ENCODE results near the gene BCL7A.
"Not testable (repeated sequence)": the region's sequence is repeated elsewhere in the genome, so short reads cannot be mapped to it uniquely, and the experiment has no call there.

Gene BCL7A

DNA sequence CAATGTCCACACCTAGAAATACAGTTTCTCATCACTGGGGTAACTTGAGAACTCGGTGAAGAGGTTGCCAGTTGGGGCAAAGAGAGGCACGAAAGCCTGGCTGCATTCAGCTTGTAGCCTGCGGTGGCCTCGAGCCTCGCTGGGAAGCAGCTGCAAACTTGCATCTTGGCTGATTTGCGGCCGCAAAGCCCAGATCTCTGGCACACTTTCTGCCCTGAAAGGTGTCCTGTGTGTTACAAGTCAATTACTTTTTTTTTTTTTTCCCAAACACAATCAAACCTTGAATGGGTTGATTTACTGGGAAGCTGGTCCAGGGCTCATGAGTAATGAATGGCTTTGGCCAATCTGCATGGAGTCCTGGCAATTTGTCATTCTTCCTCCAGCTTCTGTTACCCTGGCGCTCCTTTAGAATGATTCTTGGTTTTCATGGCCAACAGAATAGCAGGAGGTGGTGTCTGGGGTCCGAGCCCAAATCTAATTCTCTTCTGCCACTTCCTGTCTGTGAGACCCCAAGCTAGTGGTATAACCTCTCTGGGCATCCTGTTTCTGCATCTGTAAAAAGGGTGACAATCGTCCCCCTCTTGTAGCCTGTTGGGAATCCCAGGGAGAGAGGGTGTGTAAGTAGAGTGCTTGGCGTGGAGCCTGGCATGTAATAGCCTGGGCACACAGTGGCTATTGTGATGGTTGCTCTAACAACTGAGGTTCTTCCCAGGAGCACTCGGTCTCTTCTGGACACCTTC lies 6.7 kb downstream of the BCL7A start:
- DNase-seq: no peak

DNA sequence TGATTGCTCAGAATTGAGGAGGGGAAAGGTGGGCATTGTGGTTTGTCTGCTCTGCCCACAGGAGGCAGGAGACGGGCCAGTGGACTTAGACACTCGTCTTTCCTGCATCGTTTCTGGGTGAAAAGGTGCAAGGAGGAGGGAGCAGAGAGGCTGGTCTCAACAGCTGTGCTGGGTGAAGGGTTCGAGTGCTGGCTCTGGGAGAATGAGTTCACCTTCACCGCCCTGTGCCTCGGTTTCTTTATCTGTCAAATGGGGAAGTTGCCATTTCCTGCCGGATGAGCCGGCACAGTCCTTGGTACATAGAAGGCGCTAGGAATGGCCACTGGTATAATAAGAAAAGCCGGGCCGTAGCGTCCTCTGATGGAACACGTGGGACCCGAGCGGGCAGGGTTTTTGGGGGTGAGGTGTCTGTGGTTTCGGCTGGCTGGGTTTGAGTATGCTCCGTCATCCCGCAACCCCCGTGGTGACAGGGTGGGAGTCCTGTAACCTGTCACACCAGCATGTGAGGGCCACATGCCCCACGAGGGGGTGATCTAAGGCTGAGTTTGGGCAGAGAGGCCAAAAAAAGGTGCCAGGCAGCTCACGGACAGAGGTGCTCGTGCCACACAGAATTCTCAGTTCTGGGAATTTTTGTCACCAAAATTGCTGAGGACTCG lies 7.3 kb downstream of the BCL7A start:
- DNase-seq: peak; percentile 24 to 25

DNA sequence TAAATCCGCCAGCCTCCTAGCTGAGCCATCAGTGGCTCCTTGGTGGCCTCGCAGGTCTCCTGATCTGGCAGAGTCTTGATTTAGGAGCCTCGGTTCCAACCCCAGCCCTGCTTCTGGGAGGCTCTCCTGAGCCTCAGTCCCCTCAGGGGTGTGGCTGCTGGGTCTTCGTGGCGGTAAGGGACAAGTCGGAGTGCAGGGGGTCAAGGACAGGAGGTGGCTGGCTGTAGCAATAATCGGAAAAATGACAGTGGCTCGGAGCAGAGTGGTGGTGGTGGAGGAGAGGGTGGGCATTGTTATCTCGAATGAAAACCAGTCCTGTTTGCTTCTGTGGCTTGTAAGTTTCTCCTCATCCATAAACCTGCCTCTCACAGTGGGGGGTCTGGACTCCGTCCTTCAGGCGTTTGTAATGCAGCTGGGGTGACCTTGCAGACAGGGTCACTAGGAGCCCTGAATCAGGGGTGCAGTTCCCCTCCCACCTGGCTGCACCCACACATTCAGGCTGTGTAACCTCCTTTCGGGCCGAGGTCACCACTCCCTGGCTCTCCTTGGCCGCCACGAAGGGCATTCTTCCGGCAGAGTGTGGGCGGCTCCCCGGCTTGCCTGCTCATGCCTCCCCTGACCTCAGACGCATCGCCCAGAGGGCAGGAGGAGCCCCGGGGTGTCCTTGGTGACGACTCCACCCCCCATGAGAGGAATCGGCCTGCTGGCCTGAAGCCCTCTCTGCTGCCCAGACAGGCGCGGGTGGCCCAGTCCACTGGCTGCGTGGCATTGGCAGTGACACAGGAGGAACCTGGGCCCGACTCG lies 8.1 kb downstream of the BCL7A start:
- no peak for DNase-seq

DNA sequence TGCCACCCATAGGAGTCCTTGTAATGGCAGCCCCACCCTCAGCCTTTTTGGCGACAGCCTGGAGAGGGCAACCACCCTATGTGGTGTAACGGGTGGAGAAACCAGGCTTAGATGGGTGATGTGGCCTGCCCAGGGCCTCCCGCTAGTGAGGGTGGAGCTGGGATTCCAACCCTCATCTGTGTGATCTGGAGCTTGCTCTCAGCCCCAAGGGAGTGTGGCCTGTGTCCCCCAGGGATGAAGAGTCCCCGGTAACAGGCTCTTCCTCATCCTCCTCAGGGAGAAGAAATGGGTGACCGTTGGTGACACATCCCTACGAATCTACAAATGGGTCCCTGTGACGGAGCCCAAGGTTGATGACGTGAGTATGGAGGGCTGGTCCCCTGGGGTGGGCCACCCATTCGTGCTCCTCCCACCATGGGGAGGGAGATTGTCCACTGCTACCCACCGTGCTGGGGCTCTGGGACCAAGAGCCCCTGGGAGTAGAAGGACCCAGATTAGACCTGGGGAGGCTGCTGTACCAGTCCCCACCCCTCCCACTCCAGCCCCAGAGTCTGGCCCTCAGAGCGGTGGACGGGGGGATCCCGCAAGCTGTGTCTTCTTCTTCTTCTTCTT lies 8.8 kb downstream of the BCL7A start:
- no peak for DNase-seq

DNA sequence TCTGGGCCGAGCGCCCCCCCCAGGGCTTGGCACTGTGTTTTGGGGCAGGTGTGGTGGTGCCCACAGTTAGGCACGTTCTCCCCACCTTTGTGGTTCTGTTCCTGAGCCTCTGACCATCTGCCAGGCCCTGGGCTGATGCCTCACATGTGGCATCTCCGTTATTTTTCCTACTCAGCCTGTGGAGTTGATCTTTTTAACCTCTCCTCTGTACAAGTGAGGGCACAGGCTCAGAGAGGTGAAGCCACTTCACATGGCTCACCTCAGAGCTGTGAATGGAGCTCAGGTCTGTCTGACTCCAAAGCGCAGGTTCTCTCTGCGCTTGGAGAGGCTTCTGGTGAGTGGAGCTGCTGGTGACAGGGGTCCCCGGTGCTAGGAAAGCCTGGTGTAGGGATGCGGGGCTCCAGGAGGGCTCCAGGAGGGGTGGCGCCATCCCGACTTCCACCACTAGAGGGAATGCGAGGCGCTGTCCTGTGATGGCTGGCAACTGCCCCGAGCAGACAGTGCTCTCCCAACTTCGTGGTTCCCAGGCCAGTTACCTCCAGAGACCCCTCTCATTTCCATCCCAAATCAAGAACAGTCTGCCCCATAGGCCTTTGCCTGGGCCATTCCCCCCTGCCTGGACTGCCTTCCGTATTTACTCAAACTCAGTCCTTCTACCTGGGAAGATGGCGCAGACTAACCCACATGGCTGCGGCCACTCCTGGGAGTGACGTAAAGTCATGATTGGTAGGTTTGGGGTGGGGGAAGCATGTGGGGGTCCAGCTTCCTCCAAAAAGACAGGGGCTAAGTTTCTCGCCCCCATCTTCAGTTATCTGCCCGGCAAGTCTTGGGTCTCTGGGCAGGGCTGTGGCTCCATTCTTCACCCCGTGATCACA lies 9.9 kb downstream of the BCL7A start:
- DNase-seq: peak; percentile 26 to 40

DNA sequence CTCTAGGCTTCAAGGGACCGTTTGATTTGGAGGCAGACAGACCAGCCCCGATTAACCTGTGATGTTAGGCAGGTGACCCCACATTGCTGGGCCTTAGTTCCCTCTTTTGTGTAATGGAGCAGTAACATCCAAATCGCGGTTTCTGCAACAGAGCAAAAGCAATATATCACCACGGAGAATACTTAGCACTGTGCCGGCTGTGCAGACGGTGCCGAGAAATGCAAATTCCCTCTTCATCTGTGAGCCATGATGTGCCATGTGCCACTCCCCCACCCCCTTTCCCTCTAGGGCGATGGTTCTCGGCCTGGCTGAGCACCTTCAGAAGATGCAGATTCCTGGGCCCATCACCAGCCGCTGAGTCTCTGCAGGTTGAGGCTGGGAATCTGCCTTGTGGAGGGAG lies 10.9 kb downstream of the BCL7A start:
- no peak for DNase-seq

DNA sequence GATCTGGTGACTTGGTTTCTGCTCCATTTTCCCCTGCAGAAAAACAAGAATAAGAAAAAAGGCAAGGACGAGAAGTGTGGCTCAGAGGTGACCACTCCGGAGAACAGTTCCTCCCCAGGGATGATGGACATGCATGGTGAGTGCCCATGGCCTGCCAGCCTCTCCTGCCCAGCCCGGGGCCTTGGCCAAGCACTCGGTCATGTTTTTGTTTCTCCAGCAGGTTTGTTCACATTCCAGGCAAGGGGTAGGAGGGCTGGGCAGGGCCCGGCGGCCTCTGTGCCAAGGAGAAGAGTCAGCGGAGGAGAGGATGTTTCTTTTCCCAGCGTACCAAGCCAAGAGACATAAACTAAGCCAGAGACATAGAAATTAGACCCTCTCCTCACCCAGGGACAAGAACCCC lies 13.6 kb downstream of the BCL7A start:
- DNase-seq: no peak

DNA sequence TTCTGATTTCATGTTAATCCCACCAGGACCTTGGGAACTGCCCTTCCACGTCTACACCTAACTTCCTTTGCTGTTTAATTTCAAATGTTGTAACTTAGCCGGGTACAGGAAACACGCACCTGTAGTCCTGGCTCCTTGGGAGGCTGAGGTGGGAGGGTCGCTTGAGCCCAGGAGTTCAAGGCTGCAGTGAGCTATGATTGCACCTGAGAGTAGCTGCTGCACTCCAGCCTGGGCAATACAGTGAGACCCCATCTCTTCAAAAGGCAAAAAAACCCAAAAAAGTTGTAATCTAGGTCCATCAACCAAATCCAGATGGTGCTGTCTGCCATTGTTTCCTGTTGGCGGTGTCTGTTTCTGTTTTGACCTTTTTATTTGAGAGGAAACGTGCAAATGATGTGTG lies 14.5 kb downstream of the BCL7A start:
- DNase-seq: no peak

DNA sequence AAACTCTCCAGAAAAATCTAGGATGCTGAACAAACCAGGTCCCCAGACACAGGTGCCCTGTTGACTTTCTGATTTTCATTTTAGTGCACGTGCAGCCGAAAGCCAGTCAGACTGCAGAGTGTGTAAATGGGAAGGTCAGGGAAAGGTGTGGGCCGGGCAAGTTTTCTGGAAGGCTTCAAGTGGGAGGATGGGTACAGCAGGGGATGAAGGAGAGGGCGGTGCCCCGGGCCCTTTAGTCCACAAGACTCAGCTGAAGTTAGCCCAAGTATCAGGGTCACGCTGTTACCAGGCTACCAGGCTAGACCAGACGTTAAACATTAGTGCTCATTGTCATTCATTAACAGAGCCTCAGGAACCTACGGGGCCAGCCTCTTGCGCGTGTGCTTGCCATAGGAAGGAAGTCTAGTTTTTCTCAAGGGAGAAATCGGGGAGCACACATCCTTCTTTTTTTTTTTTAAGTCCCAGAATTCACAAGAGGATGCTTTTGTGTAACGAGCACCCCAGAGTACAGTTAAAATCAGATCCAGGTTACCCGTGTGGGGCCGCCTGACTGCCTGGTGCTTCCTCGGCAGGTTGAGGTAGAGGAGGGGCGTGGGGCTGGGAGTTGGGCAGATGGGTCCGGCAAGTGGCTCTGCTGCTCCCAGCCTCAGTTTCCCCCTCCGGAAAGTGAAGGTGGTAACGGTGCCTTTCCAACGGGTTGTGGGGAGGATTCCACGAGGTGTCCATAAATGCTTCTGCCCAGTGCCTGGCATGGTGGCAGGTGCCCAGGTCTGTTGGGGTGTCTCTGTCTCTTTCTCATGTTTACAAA lies 19.1 kb downstream of the BCL7A start:
- DNase-seq: no peak

DNA sequence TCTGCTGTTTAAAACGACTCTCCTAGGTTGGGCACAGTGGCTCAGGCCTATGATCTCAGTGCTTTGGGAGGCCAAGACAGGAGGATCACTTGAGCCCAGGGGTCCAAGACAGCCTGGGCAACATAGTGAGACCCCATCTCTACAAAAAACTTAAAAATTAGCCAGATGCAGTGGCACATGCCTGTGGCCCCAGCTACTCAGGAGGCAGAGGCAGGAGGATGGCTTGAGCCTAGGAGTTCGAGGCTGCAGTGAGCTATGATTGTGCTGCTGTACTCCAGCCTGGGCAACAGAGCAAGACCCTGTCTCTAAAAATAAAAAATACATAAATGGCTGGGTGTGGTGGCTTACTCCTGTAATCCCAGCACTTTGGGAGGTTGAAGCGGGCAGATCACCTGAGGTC lies 19.8 kb downstream of the BCL7A start:
- not testable (repeated sequence) for DNase-seq

DNA sequence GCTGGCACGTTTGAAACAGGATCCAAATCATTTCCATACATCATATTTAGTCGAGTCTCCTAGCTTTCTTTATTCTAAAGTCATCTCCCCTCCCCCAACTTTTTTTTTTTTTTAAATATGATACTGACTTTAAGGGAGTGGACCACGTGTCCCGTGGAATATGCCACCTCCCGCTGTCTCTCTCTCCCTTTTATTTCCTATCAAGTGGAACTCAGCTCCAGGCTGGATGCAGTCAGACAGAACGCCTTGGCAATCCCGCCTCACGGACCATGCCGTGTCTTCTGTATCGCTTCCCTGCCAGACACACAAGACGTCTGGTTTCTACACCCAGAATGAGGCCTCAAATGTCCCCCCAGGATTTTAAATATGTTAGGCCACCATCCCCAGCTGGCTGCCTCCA lies 21.2 kb downstream of the BCL7A start:
- no peak for DNase-seq

DNA sequence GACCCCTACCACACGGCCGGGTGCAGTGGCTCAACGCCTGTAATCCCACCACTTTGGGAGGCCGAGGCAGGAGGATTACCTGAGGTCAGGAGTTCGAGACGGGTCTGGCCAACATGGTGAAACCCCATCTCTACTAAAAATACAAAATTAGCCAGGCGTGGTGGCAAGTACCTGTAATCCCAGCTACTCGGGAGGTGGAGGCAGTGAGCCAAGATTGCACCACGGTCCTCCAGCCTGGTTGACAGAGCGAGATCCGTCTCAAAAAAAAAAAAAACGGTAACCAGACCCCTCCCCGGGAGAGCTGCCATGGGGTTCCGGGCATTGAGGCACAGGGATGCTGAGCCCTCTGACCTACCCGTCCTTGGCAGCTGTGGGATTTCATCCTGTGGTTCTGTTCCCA lies 21.8 kb downstream of the BCL7A start:
- no peak for DNase-seq

DNA sequence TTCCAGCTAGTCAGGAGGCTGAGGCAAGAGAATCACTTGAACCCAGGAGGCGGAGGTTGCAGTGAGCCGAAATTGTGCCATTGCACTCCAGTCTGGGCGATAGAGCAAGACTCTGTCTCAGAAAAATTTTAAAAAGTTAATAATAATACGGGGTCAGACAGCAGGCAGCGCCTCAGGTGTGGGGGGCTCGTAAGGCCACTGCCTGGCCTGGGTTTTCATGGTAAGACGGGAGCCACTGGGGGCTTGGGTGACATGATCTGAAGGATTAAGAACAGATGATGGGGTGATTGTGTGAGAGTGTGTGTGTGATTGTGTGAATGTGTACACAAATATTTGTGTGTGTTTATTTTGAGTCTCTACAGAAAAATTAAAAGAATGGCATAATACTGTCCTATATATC lies 23.6 kb downstream of the BCL7A start:
- no peak for DNase-seq

DNA sequence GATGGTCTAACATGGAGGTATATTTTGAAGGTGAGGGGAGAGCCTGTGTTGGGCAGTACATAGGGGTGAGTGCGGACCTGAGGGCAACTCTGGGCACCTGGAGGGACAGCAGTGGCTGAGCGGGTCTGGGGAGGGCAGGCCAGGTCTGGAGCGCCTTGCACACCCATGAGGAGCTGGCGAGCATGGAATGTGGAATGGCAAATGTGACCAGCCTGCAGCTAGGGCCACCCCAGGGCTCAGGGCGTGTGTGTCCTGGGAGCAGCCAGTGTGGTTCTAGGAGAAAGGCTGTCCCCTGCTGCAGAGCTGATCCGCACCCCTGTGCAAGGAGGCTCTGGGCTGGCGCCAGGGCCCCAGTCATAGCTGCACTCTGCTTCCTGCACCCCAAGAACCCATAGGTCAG lies 24.5 kb downstream of the BCL7A start:
- no peak for DNase-seq

DNA sequence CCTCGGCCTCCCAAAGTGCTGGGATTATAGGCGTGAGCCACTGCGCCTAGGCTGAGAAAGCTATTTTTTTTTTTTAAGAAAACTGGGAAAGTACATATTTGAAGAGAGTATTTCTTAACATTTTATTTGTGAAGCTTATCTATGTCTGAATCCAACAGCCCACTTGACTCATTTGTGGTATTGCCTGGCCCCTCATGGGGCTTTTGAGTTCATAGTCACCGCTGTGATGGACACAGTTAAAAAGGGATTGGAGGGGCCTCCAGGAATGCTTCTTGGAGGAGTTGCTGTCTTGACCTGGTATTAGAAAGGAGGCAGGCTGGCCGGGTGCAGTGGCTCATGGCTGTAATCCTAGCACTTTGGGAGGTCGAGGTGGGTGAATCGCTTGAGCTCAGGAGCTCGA lies 26.5 kb downstream of the BCL7A start:
- no peak for DNase-seq

DNA sequence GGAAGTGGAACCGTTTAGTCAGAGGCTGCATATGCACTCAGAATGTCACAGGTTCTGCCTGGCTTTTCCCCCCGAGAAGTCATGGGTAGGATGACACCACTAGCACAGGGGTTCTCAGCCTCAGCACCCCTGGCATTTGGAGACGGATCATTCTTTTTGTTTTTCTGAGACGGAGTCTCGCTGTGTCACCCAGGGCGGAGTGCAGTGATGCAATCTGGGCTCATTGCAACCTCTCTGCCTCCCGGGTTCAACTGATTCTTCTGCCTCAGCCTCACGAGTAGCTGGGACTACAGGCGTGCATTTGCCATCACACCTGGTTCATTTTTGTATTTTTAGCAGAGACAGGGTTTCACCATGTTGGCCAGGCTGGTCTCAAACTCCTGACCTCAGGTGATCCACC lies 28.1 kb downstream of the BCL7A start:
- DNase-seq: no peak

DNA sequence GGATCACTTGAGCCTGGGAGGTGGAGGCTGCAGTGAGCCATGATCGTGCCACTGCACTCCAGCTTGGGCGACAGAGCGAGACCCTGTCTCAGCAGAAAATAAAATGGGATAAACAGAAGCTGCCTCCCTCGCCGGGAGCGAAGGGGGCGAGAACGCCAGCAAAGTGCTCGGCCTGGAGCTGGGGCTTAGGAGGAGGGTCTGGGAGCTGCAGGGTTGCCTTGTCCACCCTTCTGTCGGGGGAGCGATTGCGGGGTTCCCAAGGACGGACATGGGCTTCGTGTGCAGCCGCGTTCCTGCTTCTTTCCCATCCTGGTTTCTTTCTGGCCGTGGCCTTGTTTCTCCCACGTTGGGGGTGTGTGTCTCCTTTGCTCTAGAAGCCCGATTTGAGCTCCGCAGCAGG lies 29.0 kb downstream of the BCL7A start:
- no peak for DNase-seq

DNA sequence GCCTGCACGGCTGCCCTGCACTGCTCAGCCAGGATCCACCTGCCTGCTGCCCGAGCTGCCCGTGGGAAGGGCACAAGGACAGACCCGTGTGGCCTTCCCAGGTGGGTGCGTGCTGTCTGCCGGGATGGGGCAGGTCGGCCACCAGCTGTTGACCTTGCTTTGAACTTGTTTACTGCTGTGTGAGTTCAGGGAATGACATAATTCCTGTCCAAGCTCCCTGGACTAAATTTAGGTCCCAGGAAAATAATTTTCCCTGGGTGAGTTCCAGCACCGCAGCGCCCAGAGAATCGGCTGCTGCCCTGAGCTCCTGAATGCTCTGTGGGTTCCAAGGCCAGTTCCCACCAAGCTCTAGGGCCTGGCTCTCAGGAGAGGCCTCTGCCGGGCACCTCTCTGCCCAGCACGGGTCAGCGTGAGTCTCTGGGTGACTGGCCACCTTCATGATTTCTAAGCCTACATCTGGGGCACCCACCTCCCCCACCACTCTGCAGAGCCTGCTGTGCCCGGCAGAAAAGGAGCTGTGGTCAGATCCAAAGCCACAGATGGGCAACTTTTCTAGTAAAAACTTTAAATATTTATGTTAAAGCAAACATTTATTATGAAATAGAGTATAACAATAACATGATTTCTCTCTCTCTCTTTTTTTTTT lies 29.7 kb downstream of the BCL7A start:
- no peak for DNase-seq

DNA sequence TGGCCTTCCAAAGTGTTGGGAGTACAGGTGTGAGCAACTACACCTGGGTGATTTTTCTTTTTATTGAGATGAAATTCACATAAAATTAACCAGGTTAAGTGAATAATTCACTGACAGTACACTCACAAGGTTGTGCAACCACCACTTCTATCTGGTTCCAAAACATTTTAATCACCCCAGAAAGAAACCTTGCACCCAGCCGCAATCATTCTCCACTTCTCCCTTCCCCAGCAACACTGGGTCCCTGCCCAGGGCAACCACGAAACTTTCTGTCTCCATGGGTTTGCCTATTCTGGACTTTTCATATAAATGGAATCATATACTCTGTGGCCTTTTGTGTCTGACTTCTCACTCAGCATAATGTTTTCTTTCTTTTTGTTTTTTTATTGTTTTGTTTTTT lies 30.6 kb downstream of the BCL7A start:
- no peak for DNase-seq

DNA sequence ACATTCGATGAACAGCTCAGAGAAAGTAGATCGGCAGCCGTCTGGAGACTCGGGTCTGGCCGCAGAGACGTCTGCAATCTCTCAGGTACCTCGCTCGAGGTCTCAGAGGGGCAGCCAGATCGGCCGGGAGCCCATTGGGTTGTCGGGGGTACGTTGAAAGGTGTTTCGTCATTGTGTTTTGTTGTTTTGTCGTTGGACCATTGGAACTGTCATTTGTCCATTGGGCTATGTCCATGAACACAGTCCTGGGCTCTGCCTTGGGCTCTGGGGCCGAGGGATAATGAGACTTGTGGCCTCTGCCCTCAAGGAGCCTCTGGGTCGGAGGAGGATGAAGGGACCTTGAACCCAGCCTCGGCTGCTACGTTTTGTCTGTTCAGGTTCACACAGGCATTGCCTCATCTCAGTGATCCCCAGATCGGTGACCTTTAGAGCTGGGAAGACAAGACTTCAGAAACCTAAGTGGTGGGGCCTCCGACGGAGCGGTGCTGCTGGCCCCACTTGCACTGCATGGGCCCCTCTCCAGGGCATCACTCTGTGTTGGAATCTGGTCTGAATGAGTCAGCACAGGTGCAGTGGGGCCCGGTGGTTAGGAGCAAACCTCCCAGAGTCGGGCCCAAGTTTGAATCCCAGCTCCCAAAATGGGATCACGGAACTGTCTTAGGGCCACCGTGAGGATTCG lies 33.3 kb downstream of the BCL7A start:
- DNase-seq: no peak

DNA sequence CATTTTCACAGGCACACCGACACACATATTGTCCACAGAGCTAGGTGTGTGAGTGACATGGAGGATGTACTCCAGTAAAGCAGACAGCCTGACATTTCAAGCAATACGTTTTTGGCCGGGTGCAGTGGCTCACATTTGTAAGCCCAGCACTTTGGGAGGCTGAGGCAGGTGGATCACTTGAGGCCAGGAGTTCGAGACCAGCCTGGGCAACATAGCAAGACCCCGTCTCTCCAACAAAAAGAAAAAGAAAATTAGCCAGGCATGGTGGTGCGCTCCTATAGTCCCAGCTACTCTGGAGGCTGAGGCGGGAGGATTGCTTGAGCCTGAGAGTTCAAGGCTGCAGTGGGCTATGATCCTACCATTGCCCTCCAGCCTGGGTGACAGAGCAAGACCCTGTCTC lies 34.7 kb downstream of the BCL7A start:
- DNase-seq: not testable (repeated sequence)

All from CD4-positive, alpha-beta T cell treated with Interferon alpha-2 for 1 hour (primary cell).